Stomach (tissue), 4 donors: ENCODE data around the gene ECPAS.

Experiments used
- POLR2A ChIP-seq, 4 donors: fragments of 450-650 bp; IDR thresholded peaks; one replicate each; pipeline ENCODE4 v1.6.1; 2016; ENCODE audit warnings: antibody characterized with exemption in 4 of 4, control low read depth in 2 of 4, mild to moderate bottlenecking in 1 of 4, moderate library complexity in 1 of 4
- POLR2AphosphoS5 ChIP-seq, 3 donors: sonication (generic); formaldehyde crosslinking; IDR thresholded peaks; one replicate each; pipeline ENCODE4 v1.6.1; 2016; ENCODE audit warnings: antibody characterized with exemption in 3 of 3
- TF ChIP-seq, protein P1 (sequence below), 7 experiments: fragments of 450-650 bp in 4 of 7; fragments of 200-600 bp in 3 of 7; sonication (generic) in 3 of 7; IDR thresholded peaks; one replicate each; pipeline ENCODE4 v1.5.1; 2016 to 2019; ENCODE audit warnings: antibody characterized with exemption in 7 of 7, control low read depth in 2 of 7, mild to moderate bottlenecking in 1 of 7

DNA sequence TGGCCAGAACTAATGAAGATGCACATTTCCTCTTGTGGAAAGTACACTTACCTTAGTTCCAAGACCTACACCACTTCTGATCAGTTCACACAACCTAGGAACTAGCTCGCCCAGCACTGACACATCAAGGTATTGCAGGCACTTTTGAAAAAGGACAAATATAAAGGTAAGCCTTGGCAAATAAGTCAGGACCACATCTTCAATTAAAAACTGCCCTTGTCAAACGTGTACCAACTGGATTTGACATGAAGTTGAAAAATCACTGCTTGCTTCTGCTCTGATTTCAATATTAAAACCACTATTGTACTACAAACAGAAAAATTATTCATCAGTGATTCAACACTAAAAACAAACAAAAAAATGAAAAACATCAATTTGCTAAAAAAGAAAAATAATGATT is 109.1 kb downstream of the ECPAS start:
- TF ChIP-seq, protein P1, sequence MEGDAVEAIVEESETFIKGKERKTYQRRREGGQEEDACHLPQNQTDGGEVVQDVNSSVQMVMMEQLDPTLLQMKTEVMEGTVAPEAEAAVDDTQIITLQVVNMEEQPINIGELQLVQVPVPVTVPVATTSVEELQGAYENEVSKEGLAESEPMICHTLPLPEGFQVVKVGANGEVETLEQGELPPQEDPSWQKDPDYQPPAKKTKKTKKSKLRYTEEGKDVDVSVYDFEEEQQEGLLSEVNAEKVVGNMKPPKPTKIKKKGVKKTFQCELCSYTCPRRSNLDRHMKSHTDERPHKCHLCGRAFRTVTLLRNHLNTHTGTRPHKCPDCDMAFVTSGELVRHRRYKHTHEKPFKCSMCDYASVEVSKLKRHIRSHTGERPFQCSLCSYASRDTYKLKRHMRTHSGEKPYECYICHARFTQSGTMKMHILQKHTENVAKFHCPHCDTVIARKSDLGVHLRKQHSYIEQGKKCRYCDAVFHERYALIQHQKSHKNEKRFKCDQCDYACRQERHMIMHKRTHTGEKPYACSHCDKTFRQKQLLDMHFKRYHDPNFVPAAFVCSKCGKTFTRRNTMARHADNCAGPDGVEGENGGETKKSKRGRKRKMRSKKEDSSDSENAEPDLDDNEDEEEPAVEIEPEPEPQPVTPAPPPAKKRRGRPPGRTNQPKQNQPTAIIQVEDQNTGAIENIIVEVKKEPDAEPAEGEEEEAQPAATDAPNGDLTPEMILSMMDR (IDR thresholded peaks at IDR 0.05) = no peak
- TF ChIP-seq POLR2A (IDR thresholded peaks at IDR 0.05) (no peak), POLR2AphosphoS5 (IDR thresholded peaks at IDR 0.05) (no peak)
